K562 (cell line): Measurements from ENCODE around the gene HOXB8. TPM values are rescaled to one million over a fixed set of nuclear protein-coding genes. Genes with fewer than 3 reads are reported as not detected.

Experiments
- DIDO1 ChIP-seq: fragments of 450-650 bp; IDR thresholded peaks from 2 replicates; pipeline ENCODE4 v1.6.1; 2016; ENCODE audit warnings: low read depth, missing biosample characterization, missing genetic modification characterization
- DNMT1 ChIP-seq: fragments of 450-650 bp; IDR thresholded peaks from 2 replicates; pipeline ENCODE4 v1.6.1; 2016; ENCODE audit warnings: antibody characterized with exemption, mild to moderate bottlenecking
- ELF4 ChIP-seq: fragments of 450-650 bp; formaldehyde crosslinking; IDR thresholded peaks from 2 replicates; pipeline ENCODE4 v1.4.0; 2022; ENCODE audit warnings: missing genetic modification characterization
- NFIC ChIP-seq: fragments of 450-650 bp; IDR thresholded peaks from 2 replicates; pipeline ENCODE4 v1.6.1; 2017; ENCODE audit warnings: mild to moderate bottlenecking, inconsistent platforms
- RFX7 ChIP-seq: fragments of 250-450 bp; sonication (Bioruptor Pico); IDR thresholded peaks from 2 replicates; pipeline ENCODE4 v1.5.1; 2021; ENCODE audit warnings: mild to moderate bottlenecking
- SMAD4 ChIP-seq: fragments of 250-450 bp; sonication (Bioruptor Pico); conservative IDR thresholded peaks from 2 replicates; pipeline ENCODE4 v1.8.0; 2021; ENCODE audit warnings: inconsistent platforms, mild to moderate bottlenecking, moderate library complexity
- SMARCB1 ChIP-seq: IDR thresholded peaks from 2 replicates; pipeline ENCODE4 v1.6.1; 2011; ENCODE audit warnings: improper control_type of control experiment, low read depth; ENCODE audit not compliant: insufficient read length
- SNRNP70 ChIP-seq: fragments of 200-400 bp; formaldehyde crosslinking; optimal IDR thresholded peaks from 2 replicates; pipeline ENCODE3; 2017; ENCODE audit warnings: low read depth, low read length
- YY1 ChIP-seq, 3 experiments: IDR thresholded peaks; 2 replicates each; pipeline ENCODE4 v1.6.1; 2011; ENCODE audit warnings: low read length in 2 of 3, mild to moderate bottlenecking in 2 of 3, moderate library complexity in 2 of 3, borderline replicate concordance in 1 of 3, control low read depth in 1 of 3, low read depth in 1 of 3; ENCODE audit not compliant: insufficient read depth in 3 of 3, insufficient replicate concordance in 2 of 3, control insufficient read depth in 1 of 3, insufficient read length in 1 of 3; ENCODE audit errors: extremely low read depth in 1 of 3
- ZC3H11A ChIP-seq: IDR thresholded peaks from 2 replicates; pipeline ENCODE4 v1.6.1; 2012; ENCODE audit warnings: low read depth, low read length, improper control_type of control experiment
- polyA plus RNA-seq, 8 experiments: library from polyadenylated mRNA; depleted of rRNA in 4 of 8; stranded (reverse) in 5 of 8; unstranded in 3 of 8; fragments of >200 nt; fragmentation: Nextera tagmentation in 2 of 8; fragmentation: Illumina TruSeq in 1 of 8; extraction: Ambion mirVana in 2 of 8; extraction: Trizol in 1 of 8; gene quantifications; 2 replicates each; pipeline versions ENCODE4 v1.2.1 to v1.2.3, GENCODE V29; 2011 to 2014; ENCODE audit warnings: inconsistent platforms in 1 of 8, missing spikeins in 1 of 8
- total RNA-seq, 7 experiments: library from RNA; depleted of rRNA in 6 of 7; stranded (reverse); fragments of >200 nt in 6 of 7; fragmentation: Illumina TruSeq in 2 of 7; extraction: Trizol in 2 of 7; gene quantifications; 2 replicates each; pipeline versions ENCODE4 v1.2.1 to v1.2.3, GENCODE V29; 2011 to 2021; ENCODE audit warnings: low replicate concordance in 1 of 7
- TF ChIP-seq, protein P1 (sequence below), 3 experiments: fragments of 200-800 bp in 1 of 3; sonication (Bioruptor generic) in 1 of 3; sonication (generic) in 1 of 3; formaldehyde crosslinking in 1 of 3; IDR thresholded peaks; 2 replicates each; pipeline versions ENCODE4 v1.6.1 to v1.8.0; 2016 to 2022; ENCODE audit warnings: mild to moderate bottlenecking in 2 of 3, missing compliant biosample characterization in 2 of 3, missing genetic modification characterization in 2 of 3, missing genetic modification reagents in 1 of 3
- TF ChIP-seq, protein P2 (sequence below): fragments of 250-450 bp; sonication (Bioruptor Pico); IDR thresholded peaks from 2 replicates; pipeline ENCODE4 v1.5.0; 2020; ENCODE audit warnings: mild to moderate bottlenecking, borderline replicate concordance
- TF ChIP-seq, protein P3 (sequence below): sonication (generic); formaldehyde crosslinking; IDR thresholded peaks from 2 replicates; pipeline ENCODE4 v1.8.0; 2022; ENCODE audit warnings: mild to moderate bottlenecking, missing genetic modification reagents
- TF ChIP-seq, protein P4 (sequence below): fragments of 250-450 bp; sonication (Bioruptor Pico); IDR thresholded peaks from 2 replicates; pipeline ENCODE4 v1.8.0; 2021; ENCODE audit warnings: borderline replicate concordance, mild to moderate bottlenecking, moderate library complexity; ENCODE audit not compliant: poor library complexity, severe bottlenecking
- TF ChIP-seq, protein P5 (sequence below): sonication (generic); formaldehyde crosslinking; IDR thresholded peaks from 2 replicates; pipeline ENCODE4 v1.8.0; 2022; ENCODE audit warnings: missing genetic modification reagents, mild to moderate bottlenecking, borderline replicate concordance
- TF ChIP-seq, protein P6 (sequence below): sonication (generic); formaldehyde crosslinking; IDR thresholded peaks from 2 replicates; pipeline ENCODE4 v1.8.1; 2023; ENCODE audit warnings: mild to moderate bottlenecking, missing genetic modification reagents

HOXB8 gene
- total and polyA plus RNA-seq, 9 of the 15 experiments (the other 6 are each of a cell fraction or from before 2014, with no cell fraction given): 0.52 to 23.8 (median 3.6) TPM

DNA sequence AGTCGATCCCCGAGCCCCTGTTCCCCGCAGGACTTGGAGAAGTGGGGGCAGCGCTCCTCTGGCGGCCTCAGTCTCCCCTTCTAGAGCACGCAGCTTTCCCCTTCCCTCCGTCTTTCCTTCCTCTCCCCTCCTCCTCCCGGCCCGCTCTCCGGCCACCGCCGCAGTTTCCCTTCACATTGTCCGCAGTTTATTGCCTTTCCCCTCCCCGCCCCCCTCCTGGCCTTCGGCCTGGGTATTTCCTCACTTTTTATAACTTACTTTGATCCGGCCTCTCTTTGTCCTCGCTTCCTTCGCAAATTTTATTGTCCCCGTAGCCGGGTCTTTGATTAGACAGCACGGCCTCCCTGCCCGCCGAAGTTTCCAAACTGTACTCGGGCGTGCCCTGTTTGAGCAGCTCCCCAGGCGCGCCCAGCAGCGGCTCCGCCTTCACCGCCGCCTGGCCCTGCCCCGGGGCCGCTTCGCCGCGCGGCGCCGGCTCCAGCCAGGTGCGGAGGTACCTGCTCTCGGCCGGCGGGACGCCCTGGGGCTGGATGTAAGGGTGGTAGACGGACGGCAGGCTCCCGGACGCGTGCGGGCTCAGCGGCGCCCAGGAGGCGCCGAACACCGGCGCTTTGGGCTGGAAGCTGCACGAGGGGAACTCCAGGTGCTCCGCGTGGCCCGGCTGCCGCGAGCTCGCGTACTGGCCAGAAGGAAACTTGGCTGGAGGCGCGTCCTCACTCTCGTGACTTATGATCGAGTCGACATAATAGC lies 10.6 kb upstream of the HOXB8 start (continued):
- TF ChIP-seq, protein P1, sequence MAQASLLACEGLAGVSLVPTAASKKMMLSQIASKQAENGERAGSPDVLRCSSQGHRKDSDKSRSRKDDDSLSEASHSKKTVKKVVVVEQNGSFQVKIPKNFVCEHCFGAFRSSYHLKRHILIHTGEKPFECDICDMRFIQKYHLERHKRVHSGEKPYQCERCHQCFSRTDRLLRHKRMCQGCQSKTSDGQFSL (CRISPR knock-in tag; IDR thresholded peaks at IDR 0.05): 0 out of 2 replicates have a peak, but pooled peaks have one; percentile 14
- TF ChIP-seq, protein P1 (tag; IDR thresholded peaks at IDR 0.05): no peak
- TF ChIP-seq SNRNP70 (no peak), NFIC (no peak), YY1 (IDR thresholded peaks at IDR 0.05; ENCODE audit: borderline replicate concordance in 1 of 3, control insufficient read depth in 1 of 3, extremely low read depth in 1 of 3, insufficient read depth in 3 of 3, insufficient read length in 1 of 3, insufficient replicate concordance in 2 of 3, low read depth in 1 of 3, low read length in 2 of 3) (no peak), DNMT1 (no peak), SMARCB1 (no peak), SMAD4 (CRISPR knock-in tag) (peak; percentile 11; the same call in 1 of the 2 replicates), ZC3H11A (no peak), ELF4 (peak; percentile 56; the same call in 1 of the 2 replicates), RFX7 (no peak), DIDO1 (tag) (no peak)
- TF ChIP-seq, protein P2, sequence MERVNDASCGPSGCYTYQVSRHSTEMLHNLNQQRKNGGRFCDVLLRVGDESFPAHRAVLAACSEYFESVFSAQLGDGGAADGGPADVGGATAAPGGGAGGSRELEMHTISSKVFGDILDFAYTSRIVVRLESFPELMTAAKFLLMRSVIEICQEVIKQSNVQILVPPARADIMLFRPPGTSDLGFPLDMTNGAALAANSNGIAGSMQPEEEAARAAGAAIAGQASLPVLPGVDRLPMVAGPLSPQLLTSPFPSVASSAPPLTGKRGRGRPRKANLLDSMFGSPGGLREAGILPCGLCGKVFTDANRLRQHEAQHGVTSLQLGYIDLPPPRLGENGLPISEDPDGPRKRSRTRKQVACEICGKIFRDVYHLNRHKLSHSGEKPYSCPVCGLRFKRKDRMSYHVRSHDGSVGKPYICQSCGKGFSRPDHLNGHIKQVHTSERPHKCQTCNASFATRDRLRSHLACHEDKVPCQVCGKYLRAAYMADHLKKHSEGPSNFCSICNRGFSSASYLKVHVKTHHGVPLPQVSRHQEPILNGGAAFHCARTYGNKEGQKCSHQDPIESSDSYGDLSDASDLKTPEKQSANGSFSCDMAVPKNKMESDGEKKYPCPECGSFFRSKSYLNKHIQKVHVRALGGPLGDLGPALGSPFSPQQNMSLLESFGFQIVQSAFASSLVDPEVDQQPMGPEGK (CRISPR knock-in tag): no peak
- TF ChIP-seq, protein P3, sequence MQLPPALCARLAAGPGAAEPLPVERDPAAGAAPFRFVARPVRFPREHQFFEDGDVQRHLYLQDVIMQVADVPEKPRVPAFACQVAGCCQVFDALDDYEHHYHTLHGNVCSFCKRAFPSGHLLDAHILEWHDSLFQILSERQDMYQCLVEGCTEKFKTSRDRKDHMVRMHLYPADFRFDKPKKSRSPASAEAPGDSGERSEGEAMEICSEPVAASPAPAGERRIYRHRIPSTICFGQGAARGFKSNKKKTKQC (CRISPR knock-in tag): 0 out of 2 replicates have a peak, but pooled peaks have one; percentile 10
- TF ChIP-seq, protein P4, sequence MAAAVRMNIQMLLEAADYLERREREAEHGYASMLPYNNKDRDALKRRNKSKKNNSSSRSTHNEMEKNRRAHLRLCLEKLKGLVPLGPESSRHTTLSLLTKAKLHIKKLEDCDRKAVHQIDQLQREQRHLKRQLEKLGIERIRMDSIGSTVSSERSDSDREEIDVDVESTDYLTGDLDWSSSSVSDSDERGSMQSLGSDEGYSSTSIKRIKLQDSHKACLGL (CRISPR knock-in tag): no peak
- TF ChIP-seq, protein P5, sequence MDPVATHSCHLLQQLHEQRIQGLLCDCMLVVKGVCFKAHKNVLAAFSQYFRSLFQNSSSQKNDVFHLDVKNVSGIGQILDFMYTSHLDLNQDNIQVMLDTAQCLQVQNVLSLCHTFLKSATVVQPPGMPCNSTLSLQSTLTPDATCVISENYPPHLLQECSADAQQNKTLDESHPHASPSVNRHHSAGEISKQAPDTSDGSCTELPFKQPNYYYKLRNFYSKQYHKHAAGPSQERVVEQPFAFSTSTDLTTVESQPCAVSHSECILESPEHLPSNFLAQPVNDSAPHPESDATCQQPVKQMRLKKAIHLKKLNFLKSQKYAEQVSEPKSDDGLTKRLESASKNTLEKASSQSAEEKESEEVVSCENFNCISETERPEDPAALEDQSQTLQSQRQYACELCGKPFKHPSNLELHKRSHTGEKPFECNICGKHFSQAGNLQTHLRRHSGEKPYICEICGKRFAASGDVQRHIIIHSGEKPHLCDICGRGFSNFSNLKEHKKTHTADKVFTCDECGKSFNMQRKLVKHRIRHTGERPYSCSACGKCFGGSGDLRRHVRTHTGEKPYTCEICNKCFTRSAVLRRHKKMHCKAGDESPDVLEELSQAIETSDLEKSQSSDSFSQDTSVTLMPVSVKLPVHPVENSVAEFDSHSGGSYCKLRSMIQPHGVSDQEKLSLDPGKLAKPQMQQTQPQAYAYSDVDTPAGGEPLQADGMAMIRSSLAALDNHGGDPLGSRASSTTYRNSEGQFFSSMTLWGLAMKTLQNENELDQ: no peak
- TF ChIP-seq, protein P6, sequence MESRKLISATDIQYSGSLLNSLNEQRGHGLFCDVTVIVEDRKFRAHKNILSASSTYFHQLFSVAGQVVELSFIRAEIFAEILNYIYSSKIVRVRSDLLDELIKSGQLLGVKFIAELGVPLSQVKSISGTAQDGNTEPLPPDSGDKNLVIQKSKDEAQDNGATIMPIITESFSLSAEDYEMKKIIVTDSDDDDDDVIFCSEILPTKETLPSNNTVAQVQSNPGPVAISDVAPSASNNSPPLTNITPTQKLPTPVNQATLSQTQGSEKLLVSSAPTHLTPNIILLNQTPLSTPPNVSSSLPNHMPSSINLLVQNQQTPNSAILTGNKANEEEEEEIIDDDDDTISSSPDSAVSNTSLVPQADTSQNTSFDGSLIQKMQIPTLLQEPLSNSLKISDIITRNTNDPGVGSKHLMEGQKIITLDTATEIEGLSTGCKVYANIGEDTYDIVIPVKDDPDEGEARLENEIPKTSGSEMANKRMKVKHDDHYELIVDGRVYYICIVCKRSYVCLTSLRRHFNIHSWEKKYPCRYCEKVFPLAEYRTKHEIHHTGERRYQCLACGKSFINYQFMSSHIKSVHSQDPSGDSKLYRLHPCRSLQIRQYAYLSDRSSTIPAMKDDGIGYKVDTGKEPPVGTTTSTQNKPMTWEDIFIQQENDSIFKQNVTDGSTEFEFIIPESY (CRISPR knock-in tag): no peak
